GM19025 (cell line): ENCODE data around the gene HMG20A.
"Not testable (repeated sequence)": the region's sequence is repeated elsewhere in the genome, so short reads cannot be mapped to it uniquely, and the experiment has no call there.

Experiments used
- ATAC-seq: cut with Tn5 transposase; IDR thresholded peaks from one replicate; pipeline ENCODE4 v1.9.1; 2021; ENCODE audit warnings: mild to moderate bottlenecking, low read depth, moderate library complexity; ENCODE audit not compliant: unreplicated experiment

Gene HMG20A

GRCh38 chr15:77406173-77406759 is 14.4 kb upstream of the HMG20A start:
- ATAC-seq = not testable (repeated sequence)

GRCh38 chr15:77406846-77407245 is 13.8 kb upstream of the HMG20A start:
- no peak for ATAC-seq

DNA sequence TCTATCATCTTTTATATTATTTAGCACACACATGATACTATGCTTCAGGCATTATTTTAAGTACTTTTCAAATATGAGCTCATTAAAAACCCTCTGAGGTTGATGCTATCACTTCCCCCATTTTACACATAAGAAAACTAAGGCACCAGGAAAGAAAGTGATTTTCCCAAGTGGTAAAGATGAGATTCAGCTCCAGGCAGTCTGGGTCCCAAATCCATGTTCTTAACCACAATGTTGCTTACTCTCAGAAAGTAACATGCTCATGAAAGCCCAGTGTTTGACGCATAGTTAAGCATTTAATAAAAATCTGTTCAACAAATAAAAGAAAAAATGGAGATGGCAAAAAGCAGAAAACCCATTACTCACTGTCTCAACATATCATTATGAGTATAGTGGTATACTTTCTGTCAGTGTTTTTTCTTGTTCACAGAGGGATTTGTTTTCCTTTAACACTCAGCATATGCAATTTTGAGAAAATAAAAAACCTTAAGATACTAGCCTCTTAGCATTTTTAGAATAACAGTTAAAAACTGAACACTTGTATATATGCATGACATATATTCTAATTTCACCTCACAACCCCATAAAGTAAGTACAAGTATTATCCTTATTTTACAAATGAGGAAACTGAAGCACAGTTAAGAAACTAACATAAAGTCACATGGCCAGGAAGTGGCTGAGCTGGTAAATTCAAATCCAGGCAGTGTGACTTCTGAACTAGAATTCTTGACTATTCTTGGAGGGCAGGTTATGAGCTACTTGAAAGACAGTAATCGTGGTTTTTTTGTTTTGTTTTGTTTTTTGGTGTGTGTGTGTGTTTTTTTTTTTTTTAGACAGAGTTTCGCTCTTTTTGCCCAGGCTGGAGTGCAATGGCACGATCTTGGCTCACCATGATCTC is 11.2 kb upstream of the HMG20A start:
- ATAC-seq = peak; percentile 70

DNA sequence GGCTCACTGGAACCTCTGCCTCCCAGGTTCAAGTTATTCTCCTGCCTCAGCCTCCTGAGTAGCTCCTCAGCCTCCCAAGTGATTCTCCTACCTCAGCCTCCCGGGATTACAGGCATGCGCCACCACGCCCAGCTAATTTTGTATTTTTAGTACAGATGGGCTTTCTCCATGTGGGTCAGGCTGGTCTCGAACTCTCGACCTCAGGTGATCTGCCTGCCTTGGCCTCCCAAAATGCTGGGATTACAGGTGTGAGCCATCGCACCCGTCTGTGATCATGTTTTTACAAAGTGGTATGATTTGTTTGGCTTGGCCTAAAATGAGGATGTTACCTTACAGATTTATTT is 10.6 kb upstream of the HMG20A start:
- ATAC-seq = not testable (repeated sequence)

DNA sequence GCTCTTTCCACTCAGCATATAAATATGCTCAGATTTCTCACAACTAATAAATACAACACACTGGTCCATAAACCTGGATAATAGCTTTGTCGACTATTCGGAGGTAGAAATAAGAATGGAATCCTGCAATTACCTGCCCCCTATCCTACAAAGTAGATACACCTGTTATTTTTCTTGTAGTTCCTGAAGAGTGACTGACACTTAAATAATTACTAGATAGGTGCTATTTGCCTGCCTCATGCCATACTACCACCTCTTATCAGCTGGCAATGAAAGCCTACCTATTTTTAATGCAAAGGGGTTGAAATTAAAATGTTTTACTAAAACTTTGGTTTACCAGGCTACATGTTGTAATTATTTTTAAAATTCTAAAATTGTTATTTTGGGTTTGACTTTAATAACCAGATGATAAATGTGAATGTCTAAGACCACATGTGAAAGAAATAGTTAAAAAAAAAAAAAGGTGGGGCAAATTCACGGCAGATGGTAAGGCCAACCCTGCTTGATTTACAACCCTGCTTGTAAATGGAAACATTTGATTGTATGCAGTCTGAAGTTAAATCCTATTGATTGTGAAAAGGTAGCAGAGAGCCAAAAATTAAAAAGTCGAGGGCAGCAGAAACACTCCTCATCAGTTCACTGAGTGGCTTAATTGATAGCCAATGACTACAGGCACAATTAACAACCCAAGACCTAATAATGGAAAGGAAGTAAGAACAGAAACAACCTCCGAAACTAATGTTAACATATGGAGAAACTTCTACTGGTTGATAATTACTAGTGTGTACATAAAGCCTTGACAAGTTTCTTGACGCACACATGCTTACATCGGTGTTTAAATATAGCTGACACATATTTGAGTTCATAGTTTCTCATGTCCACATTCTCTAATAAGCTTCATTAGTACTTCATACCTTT is 9.7 kb upstream of the HMG20A start:
- ATAC-seq = no peak

- no peak for ATAC-seq
Observed at GRCh38 chr15:77411619-77411976, 9.1 kb upstream of the HMG20A start.

DNA sequence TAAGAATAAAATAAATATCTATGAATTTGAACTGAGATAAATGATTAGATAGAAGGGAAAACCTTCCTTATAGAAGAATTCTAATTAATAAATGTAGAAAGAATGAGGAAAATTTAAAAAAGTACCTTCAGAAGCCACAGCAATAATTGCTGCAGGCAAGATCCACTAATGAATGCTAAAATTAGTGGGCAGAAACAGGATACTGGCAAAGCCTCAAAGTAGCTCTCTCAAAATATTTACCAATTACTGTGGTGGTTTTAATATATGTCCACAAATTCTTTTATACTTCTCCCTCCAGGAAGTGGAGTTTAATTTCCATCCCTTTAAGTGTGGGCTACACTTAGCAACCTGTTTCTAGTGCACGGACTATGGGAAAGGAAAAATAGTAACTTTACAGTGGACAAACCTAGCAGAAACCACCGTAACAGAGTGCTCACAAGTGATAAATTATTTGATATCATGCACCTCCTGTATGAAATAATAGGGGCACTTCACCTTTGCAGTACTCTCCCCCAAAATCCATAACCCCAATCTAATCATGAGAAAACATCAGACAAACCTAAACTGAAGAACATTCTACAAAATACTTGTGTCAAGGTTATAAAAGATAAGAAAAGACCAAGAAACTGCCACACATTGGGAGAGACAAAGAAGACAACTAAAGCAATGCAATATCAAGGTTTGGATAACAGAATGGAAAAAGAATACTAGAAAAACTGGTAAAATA is 7.6 kb upstream of the HMG20A start:
- ATAC-seq = no peak

DNA sequence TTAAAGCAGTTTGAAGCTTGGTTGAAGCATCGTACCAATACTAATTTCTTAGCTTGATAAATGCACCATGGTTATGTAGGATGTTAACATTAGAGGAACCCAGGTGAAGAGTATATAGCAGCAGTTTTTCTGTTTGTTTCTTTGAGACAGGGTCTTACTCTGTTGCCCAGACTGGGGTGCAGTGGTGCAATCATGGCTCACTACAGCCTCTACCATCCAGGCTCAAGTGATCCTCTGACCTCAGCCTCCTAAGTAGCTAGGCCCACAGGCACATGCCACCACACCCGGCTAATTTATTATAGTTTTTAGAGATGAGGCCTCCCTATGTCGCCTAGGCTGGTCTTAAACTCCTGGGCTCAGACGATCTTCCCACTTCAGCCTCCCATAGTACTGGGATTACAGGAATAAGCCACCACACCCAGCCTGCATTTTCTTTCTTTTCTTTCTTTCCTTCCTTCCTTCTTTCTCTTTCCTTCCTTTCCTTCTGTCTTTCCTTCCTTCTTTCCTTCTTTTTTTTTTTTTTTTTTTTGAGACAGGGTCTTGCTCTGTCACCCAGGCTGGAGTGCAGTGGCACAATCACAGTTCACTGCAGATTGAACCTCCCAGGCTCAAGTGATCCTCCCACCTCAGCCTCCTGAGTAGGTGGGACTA is 6.9 kb upstream of the HMG20A start:
- no peak for ATAC-seq

GRCh38 chr15:77414789-77415442 is 5.8 kb upstream of the HMG20A start:
- no peak for ATAC-seq

GRCh38 chr15:77415450-77416147 is 5.1 kb upstream of the HMG20A start:
- ATAC-seq = no peak

- ATAC-seq = no peak
Observed at GRCh38 chr15:77416148-77416455, 4.6 kb upstream of the HMG20A start.

GRCh38 chr15:77416954-77417353 is 3.7 kb upstream of the HMG20A start:
- ATAC-seq = no peak

- no peak for ATAC-seq
Observed at GRCh38 chr15:77417602-77418001, 3.1 kb upstream of the HMG20A start.

GRCh38 chr15:77418391-77418965 is 2.2 kb upstream of the HMG20A start:
- ATAC-seq = no peak

GRCh38 chr15:77418966-77419835 is 1.5 kb upstream of the HMG20A start:
- ATAC-seq = peak; percentile 27

- peak; percentile 91 for ATAC-seq
Observed at GRCh38 chr15:77419836-77420609, 665 bp upstream of the HMG20A start, which contains the start of gene PEAK1. Gene PEAK1 (minus strand): TSS chr15:77420104. CDS start chr15:77181926, 238,178 bp downstream.

GRCh38 chr15:77421370-77421700 is 647 bp downstream of the HMG20A start:
- no peak for ATAC-seq
